ENCODE measurements around the gene FRMD8.

DNA sequence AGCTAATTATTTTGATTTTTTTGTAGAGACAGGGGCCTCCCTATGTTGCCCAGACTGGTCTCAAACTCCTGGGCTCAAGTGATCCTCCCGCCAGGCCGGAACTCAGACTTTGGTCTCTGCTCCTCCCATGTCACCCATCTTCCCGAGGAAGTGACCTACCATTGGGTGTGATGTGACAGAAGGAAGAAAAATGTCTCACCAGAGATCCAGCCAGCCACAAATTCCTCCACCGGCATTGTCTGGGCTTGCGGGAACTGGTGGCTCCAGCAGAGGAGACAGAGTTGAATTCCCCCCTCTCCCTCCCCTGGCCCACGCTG lies 4.8 kb upstream of the FRMD8 start:
- TF ChIP-seq EZH2 (IDR thresholded peaks at IDR 0.05) (no peak), POLR2AphosphoS5 (IDR thresholded peaks at IDR 0.05; ENCODE audit: borderline replicate concordance, low read depth, low read length) (no peak), FOXP2 (optimal IDR thresholded peaks at IDR 0.05; ENCODE audit: control extremely low read depth, extremely low read length, insufficient read depth) (no peak)

All from SK-N-MC (cell line).